ENCODE data around the gene SPSB1.

The SPSB1 gene

DNA sequence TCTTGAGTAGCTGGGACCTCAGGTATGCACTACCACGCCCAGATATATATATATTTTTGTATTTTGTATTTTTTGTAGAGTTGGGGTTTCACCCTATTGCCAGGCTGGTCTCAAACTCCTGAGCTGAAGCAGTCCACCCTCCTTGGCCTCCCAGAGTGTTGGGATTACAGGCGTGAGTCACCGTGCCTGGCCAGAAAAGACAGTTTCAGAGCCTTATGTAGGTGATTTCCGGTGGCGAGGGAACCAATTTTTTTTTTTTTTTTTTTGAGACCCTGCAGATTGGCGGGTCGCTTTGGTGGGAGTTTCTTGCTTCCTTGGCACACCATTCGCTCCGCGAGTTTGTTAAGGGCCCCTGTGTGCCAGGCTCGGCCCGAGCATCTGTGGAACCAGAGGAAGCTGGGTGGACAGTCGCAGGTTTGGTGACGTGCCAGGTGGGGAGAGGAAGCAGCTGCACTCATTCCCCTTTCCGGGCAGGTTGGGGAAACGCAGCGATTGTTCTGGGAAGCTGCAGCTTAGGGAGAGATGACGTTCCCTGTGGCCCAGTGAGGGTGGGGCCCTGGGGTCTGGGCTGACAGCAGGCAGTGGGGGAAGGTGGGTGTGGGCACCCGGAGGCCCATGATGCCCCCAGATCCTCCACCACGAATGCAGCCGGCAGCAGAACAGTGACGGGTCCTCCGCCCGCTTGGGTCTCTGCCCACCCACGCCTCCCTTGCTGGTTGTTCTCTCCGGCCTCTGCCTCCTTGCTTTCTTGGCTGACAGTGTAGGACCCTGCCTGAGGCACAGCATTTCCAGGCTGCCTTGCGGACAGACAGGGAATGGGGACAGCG, 25.1 kb downstream of the SPSB1 start:
- Mint-ChIP-seq H3K36me3 (ENCODE audit: low read depth) (no peaks in the 10 kb centered on the region), H3K9me3 (no peaks in the 10 kb centered on the region), H3K27ac (peak overlapping the region in 2 of 3 experiments; percentile 56 to 77), H3K4me3 (no peak overlapping the region), H3K4me1 (peaks cover 49% of the 10 kb centered on the region), H3K27me3 (ENCODE audit: low read depth) (peaks cover 3% of the 10 kb centered on the region)
- TF ChIP-seq, protein P1, sequence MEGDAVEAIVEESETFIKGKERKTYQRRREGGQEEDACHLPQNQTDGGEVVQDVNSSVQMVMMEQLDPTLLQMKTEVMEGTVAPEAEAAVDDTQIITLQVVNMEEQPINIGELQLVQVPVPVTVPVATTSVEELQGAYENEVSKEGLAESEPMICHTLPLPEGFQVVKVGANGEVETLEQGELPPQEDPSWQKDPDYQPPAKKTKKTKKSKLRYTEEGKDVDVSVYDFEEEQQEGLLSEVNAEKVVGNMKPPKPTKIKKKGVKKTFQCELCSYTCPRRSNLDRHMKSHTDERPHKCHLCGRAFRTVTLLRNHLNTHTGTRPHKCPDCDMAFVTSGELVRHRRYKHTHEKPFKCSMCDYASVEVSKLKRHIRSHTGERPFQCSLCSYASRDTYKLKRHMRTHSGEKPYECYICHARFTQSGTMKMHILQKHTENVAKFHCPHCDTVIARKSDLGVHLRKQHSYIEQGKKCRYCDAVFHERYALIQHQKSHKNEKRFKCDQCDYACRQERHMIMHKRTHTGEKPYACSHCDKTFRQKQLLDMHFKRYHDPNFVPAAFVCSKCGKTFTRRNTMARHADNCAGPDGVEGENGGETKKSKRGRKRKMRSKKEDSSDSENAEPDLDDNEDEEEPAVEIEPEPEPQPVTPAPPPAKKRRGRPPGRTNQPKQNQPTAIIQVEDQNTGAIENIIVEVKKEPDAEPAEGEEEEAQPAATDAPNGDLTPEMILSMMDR (IDR thresholded peaks at IDR 0.05; ENCODE audit: unreplicated experiment in 3 of 3), result no peak

DNA sequence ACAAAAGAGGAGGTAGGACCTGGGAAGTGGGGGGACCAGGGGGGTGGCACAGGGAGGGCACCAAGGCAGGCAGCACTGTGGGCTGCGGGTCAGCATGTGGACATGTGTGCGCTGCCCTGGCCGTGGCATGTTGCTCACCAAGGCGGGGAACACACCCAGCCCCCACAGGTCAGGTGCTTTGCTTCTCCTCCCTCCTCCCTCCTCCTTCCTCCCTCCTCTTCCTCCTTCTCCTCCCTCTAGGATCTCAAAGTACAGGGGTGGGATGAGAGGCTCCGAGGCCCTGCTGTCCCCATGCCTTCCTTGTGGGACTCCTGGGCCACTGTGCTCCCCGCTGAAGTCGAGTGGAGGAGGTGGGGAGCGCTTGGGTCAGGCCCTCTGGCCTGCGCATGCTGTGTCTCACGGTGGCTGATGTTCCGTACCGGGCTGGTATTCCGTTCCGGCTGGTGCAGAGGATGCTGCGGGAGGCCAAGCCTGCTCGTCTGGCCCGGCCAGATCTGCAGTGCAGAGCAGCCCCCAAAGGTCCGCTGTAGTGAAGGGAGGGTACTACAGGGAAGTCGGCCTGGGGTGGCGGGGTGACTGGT, 26.6 kb downstream of the SPSB1 start:
- peaks cover 3% of the 10 kb centered on the region for H3K27me3 Mint-ChIP-seq (ENCODE audit: low read depth)
- peaks cover 43% of the 10 kb centered on the region for H3K4me1 Mint-ChIP-seq

DNA sequence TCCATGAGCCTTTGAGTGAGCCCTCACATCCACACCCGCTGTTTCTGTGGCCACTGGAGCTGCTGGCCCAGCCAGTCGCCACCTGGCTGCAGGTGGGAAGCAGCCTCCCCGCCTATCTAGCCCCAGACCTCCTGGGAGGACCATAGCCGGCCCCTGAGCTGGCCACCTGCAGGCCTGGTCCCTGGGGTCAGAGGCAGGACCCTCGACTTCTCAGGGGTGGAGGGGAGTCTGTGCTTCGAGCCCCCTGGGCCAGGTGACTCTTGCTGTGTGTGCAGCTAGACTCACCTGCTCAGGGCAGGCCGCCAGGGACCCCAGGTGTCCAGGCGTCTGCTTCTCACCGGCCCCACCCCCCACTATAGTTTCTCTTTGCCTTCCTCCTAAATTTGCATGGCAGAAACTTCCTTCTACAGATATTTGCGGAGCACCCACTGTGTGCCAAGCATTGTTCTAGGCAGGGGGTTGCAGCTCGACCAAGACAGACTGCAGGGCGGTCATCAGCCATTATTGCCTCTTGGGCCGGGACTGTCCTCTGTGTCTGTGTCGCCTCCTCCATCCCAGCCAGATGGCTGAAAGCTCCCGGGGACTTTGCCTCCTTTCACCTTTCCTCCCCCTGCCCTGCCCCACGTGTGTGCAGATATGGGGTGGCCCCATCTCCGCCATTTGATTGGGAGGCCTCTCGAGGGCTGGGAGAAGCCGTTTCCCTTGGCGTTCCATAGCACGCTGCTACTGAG, 27.3 kb downstream of the SPSB1 start:
- H3K27me3 Mint-ChIP-seq (ENCODE audit: low read depth), result peaks cover 3% of the 10 kb centered on the region
- TF ChIP-seq, protein P1 (IDR thresholded peaks at IDR 0.05; ENCODE audit: unreplicated experiment in 3 of 3), result no peak
- H3K4me1 Mint-ChIP-seq, result peaks cover 39% of the 10 kb centered on the region
- H3K27ac Mint-ChIP-seq, result peak overlapping the region; percentile 82 to 89 (median 85)
- H3K36me3 Mint-ChIP-seq (ENCODE audit: low read depth), result no peaks in the 10 kb centered on the region
- H3K4me3 Mint-ChIP-seq, result peak overlapping the region; percentile 16 to 52 (median 44)
- no peaks in the 10 kb centered on the region for H3K9me3 Mint-ChIP-seq

More for the DNA sequence above, 26.6 kb downstream of the SPSB1 start:
- no peaks in the 10 kb centered on the region for H3K36me3 Mint-ChIP-seq (ENCODE audit: low read depth)
- H3K27ac Mint-ChIP-seq, result peak overlapping the region in 1 of 3 experiments; percentile 77
- no peaks in the 10 kb centered on the region for H3K9me3 Mint-ChIP-seq
- no peak overlapping the region for H3K4me3 Mint-ChIP-seq
- TF ChIP-seq, protein P1 (IDR thresholded peaks at IDR 0.05; ENCODE audit: unreplicated experiment in 3 of 3), result no peak

DNA sequence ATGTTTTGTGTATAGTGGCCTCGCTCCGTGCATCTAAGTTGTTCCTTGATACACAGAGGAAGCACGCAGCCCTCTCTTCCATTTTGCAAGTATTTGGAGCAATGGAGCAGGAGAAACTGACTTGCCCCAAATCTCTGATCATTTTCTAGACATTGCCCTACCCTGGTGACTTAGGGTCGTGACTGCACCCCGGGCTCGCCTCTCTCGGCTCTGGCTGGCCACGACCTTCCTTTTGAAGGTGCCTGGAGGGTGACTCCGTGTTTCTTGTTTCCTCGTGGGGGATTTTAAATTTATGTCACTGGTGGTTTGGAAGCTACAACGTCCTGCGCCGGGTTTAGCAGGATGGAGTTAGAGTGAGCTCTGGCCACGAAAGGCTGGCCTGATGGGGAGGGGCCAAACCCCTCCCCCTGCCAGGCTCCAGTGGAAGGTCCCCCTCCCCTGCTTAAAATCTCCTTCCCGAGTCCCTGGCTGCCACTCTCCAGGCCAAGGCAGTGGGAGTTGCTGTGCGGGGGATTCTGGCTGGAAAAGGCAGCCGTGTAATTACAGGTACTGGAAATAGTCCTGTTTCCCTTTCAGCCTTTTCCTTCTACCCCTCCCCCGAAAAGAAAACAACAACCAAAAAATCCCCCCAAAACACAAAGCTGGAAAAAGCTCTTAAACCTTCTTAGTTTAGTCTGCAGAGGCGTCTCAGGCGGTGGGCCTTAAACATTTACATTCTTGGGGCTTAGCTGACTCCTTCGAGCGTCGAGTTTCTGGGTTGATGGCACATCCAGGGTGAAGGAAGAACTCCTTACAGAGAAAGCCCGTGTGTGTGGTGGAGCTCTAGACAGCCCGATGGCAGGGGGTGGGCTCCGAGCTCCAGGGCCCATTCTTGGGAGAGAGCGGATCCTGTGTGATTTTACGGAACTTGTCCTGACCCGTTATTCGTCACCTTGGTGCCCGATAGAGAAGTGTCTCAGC, 28.1 kb downstream of the SPSB1 start:
- Mint-ChIP-seq H3K27me3 (ENCODE audit: low read depth) (peaks cover 3% of the 10 kb centered on the region), H3K9me3 (no peaks in the 10 kb centered on the region), H3K27ac (peak overlapping the region; percentile 82 to 89 (median 85)), H3K36me3 (ENCODE audit: low read depth) (no peaks in the 10 kb centered on the region), H3K4me3 (peak overlapping the region; percentile 37 to 52 (median 44)), H3K4me1 (peaks cover 39% of the 10 kb centered on the region)
- TF ChIP-seq, protein P1 (IDR thresholded peaks at IDR 0.05; ENCODE audit: unreplicated experiment in 3 of 3), result no peak

DNA sequence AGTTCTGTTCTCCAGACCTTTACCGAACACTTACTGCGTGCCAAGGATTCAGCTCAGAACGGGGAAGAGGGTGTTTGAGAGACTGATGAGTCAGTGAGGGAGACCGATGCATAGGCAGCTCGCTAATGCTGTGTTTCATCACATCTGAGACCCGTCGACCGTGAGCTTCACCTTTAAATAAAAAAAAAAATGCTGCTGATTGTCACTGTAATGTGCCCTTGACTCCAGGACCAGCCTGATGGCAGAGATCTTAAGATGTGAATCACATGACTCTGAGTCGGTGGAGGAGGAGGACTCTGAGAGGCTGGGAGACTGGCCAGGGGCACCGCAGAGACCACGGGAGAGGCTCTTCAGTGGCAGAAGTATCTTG, 28.8 kb downstream of the SPSB1 start:
- TF ChIP-seq, protein P1 (IDR thresholded peaks at IDR 0.05; ENCODE audit: unreplicated experiment in 3 of 3), result no peak
- no peaks in the 10 kb centered on the region for H3K9me3 Mint-ChIP-seq
- H3K4me1 Mint-ChIP-seq, result peaks cover 42% of the 10 kb centered on the region
- no peaks in the 10 kb centered on the region for H3K36me3 Mint-ChIP-seq (ENCODE audit: low read depth)
- H3K27me3 Mint-ChIP-seq (ENCODE audit: low read depth), result peaks cover 3% of the 10 kb centered on the region
- peak overlapping the region; percentile 82 to 89 (median 85) for H3K27ac Mint-ChIP-seq
- peak overlapping the region; percentile 6 to 44 (median 16) for H3K4me3 Mint-ChIP-seq

Data from nephron (organoid).